Measurements from ENCODE around the gene ODR4.
"Not testable (repeated sequence)": the region's sequence is repeated elsewhere in the genome, so short reads cannot be mapped to it uniquely, and the experiment has no call there.

The ODR4 gene

GRCh38 chr1:186375152-186375928, at the start of gene ODR4, which contains the start of gene TPR:
ODR4 (plus strand) TSS chr1:186375838; CDS start chr1:186379786, 3,948 bp downstream.
TPR (minus strand) TSS chr1:186375253; CDS start chr1:186375028, 225 bp downstream.
- DNase-seq = peak; percentile 98

GRCh38 chr1:186326009-186326408, 49.6 kb upstream of the ODR4 start:
- DNase-seq = no peak

- no peak for DNase-seq
Measured at GRCh38 chr1:186327331-186327730, 48.3 kb upstream of the ODR4 start.

GRCh38 chr1:186330758-186331157, 44.9 kb upstream of the ODR4 start:
- no peak for DNase-seq

- DNase-seq = no peak
Measured at GRCh38 chr1:186337554-186337953, 38.1 kb upstream of the ODR4 start.

- DNase-seq = no peak
Measured at GRCh38 chr1:186340772-186341171, 34.9 kb upstream of the ODR4 start.

GRCh38 chr1:186347837-186348691, 27.6 kb upstream of the ODR4 start:
- DNase-seq = not testable (repeated sequence)

GRCh38 chr1:186374303-186375151, 1.1 kb upstream of the ODR4 start:
- DNase-seq = peak; percentile 54

- DNase-seq = no peak
Measured at GRCh38 chr1:186375929-186376319, 286 bp downstream of the ODR4 start.

GRCh38 chr1:186386725-186387383, 11.2 kb downstream of the ODR4 start:
- no peak for DNase-seq

- DNase-seq = no peak
Measured at GRCh38 chr1:186390925-186391324, 15.3 kb downstream of the ODR4 start.

- no peak for DNase-seq
Measured at GRCh38 chr1:186391841-186392240, 16.2 kb downstream of the ODR4 start.

- not testable (repeated sequence) for DNase-seq
Measured at GRCh38 chr1:186392711-186393110, 17.1 kb downstream of the ODR4 start.

- DNase-seq = not testable (repeated sequence)
Measured at GRCh38 chr1:186401446-186401845, 25.8 kb downstream of the ODR4 start.

GRCh38 chr1:186403632-186404031, 28.0 kb downstream of the ODR4 start:
- DNase-seq = no peak

GRCh38 chr1:186404454-186405051, 28.9 kb downstream of the ODR4 start:
- DNase-seq = peak; percentile 55

GRCh38 chr1:186409091-186409490, 33.5 kb downstream of the ODR4 start:
- DNase-seq = no peak

GRCh38 chr1:186413319-186413718, 37.7 kb downstream of the ODR4 start:
- DNase-seq = no peak

GRCh38 chr1:186418503-186418902, 42.9 kb downstream of the ODR4 start:
- no peak for DNase-seq

GRCh38 chr1:186420311-186420710, 44.7 kb downstream of the ODR4 start:
- no peak for DNase-seq

- no peak for DNase-seq
Measured at GRCh38 chr1:186420923-186421322, 45.3 kb downstream of the ODR4 start.

- no peak for DNase-seq
Measured at GRCh38 chr1:186421446-186421845, 45.8 kb downstream of the ODR4 start.

Measured in CD4-positive, alpha-beta T cell treated with Interleukin-10 for 1 hour (primary cell).